H9 (cell line): ENCODE data around the gene BIRC6. TPM values are rescaled to one million over a fixed set of nuclear protein-coding genes. Genes with fewer than 3 reads are reported as not detected.
"Not testable (repeated sequence)": the region's sequence is repeated elsewhere in the genome, so short reads cannot be mapped to it uniquely, and the experiment has no call there.

Source experiments
- DNase-seq: peaks from one replicate; pipeline ENCODE4 v3.0.0-alpha.2; 2017
- H2AFZ ChIP-seq: one replicate; pipeline ENCODE4 v1.6.1; 2013; ENCODE audit warnings: mild to moderate bottlenecking, low read length, control low read depth, moderate library complexity
- H2AK5ac ChIP-seq: 2 replicates; pipeline ENCODE4 v1.6.1; 2013; ENCODE audit warnings: low read length, control low read depth, mixed read lengths; ENCODE audit not compliant: insufficient read length
- H2BK120ac ChIP-seq: one replicate; pipeline ENCODE4 v1.6.1; 2013; ENCODE audit warnings: low read depth, mild to moderate bottlenecking, low read length, control low read depth, inconsistent platforms; ENCODE audit not compliant: poor library complexity, severe bottlenecking
- H2BK12ac ChIP-seq: 2 replicates; pipeline ENCODE4 v1.6.1; 2013; ENCODE audit warnings: low read length, control low read depth, mixed read lengths, low read depth; ENCODE audit not compliant: insufficient read length
- H2BK15ac ChIP-seq: 2 replicates; pipeline ENCODE4 v1.6.1; 2013; ENCODE audit warnings: low read depth, low read length, control low read depth
- H2BK20ac ChIP-seq: one replicate; pipeline ENCODE4 v1.6.1; 2013; ENCODE audit warnings: low read depth, mild to moderate bottlenecking, low read length, control low read depth, inconsistent platforms; ENCODE audit not compliant: poor library complexity, severe bottlenecking
- H2BK5ac ChIP-seq: 2 replicates; pipeline ENCODE4 v1.6.1; 2013; ENCODE audit warnings: low read length, control low read depth, mixed read lengths; ENCODE audit not compliant: insufficient read length
- H3K14ac ChIP-seq: 2 replicates; pipeline ENCODE4 v1.6.1; 2013; ENCODE audit warnings: low read length, control low read depth; ENCODE audit not compliant: insufficient read depth
- H3K18ac ChIP-seq: 2 replicates; pipeline ENCODE4 v1.6.1; 2013; ENCODE audit warnings: low read depth, mild to moderate bottlenecking, mixed read lengths, low read length, control low read depth; ENCODE audit not compliant: insufficient read length
- H3K23ac ChIP-seq: 2 replicates; pipeline ENCODE4 v1.6.1; 2013; ENCODE audit warnings: low read length, control low read depth, mixed read lengths, low read depth; ENCODE audit not compliant: insufficient read length
- H3K23me2 ChIP-seq: 2 replicates; pipeline ENCODE4 v1.6.1; 2013; ENCODE audit warnings: low read depth, mild to moderate bottlenecking, mixed read lengths, low read length, control low read depth; ENCODE audit not compliant: insufficient read length, poor library complexity, severe bottlenecking
- H3K27ac ChIP-seq: 2 replicates; pipeline ENCODE4 v1.5.1; 2013; ENCODE audit warnings: low read length, control low read depth, mixed read lengths, low read depth; ENCODE audit not compliant: insufficient read length
- H3K27me3 ChIP-seq: 2 replicates; pipeline ENCODE4 v1.6.1; 2013; ENCODE audit warnings: low read length, control low read depth, inconsistent platforms; ENCODE audit not compliant: insufficient read depth
- H3K4ac ChIP-seq: 2 replicates; pipeline ENCODE4 v1.6.1; 2013; ENCODE audit warnings: low read depth, mild to moderate bottlenecking, control low read depth, inconsistent platforms, low read length, moderate library complexity
- H3K4me1 ChIP-seq: 2 replicates; pipeline ENCODE4 v1.6.1; 2013; ENCODE audit warnings: low read length, control low read depth, inconsistent platforms; ENCODE audit not compliant: insufficient read depth
- H3K4me2 ChIP-seq: 2 replicates; pipeline ENCODE4 v1.6.1; 2013; ENCODE audit warnings: low read length, control low read depth, mixed read lengths; ENCODE audit not compliant: insufficient read length, insufficient read depth
- H3K56ac ChIP-seq: 2 replicates; pipeline ENCODE4 v1.6.1; 2013; ENCODE audit warnings: low read depth, mild to moderate bottlenecking, mixed read lengths, low read length, control low read depth; ENCODE audit not compliant: insufficient read length
- H3K79me1 ChIP-seq: 2 replicates; pipeline ENCODE4 v1.6.1; 2013; ENCODE audit warnings: low read depth, mild to moderate bottlenecking, moderate library complexity, low read length, control low read depth, inconsistent platforms; ENCODE audit not compliant: insufficient read depth, poor library complexity, severe bottlenecking
- H3K79me2 ChIP-seq: 2 replicates; pipeline ENCODE4 v1.6.1; 2013; ENCODE audit warnings: low read length, control low read depth, inconsistent platforms; ENCODE audit not compliant: insufficient read depth
- H3K9ac ChIP-seq: 2 replicates; pipeline ENCODE4 v1.6.1; 2013; ENCODE audit warnings: low read length, control low read depth, mixed read lengths; ENCODE audit not compliant: insufficient read length; ENCODE audit errors: extremely low read depth
- H3K9me3 ChIP-seq: one replicate; pipeline ENCODE4 v1.6.1; 2013; ENCODE audit warnings: low read depth, low read length, inconsistent platforms; ENCODE audit not compliant: control insufficient read depth
- H3T11ph ChIP-seq: one replicate; pipeline ENCODE4 v1.6.1; 2013; ENCODE audit warnings: mild to moderate bottlenecking, low read length, control low read depth, inconsistent platforms
- H4K20me1 ChIP-seq: one replicate; pipeline ENCODE4 v1.6.1; 2013; ENCODE audit not compliant: control insufficient read depth, insufficient read length, insufficient read depth
- H4K5ac ChIP-seq: 2 replicates; pipeline ENCODE4 v1.6.1; 2013; ENCODE audit warnings: low read depth, mild to moderate bottlenecking, mixed read lengths, low read length, control low read depth; ENCODE audit not compliant: insufficient read length
- H4K8ac ChIP-seq: replicated peaks from 2 replicates; pipeline ENCODE4 v1.6.1; 2013; ENCODE audit warnings: low read length, control low read depth, mixed read lengths, low read depth; ENCODE audit not compliant: insufficient read length
- H4K91ac ChIP-seq: 2 replicates; pipeline ENCODE4 v1.6.1; 2013; ENCODE audit warnings: low read depth, mild to moderate bottlenecking, moderate library complexity, mixed read lengths, low read length, control low read depth; ENCODE audit not compliant: insufficient read length
- H3K27ac Mint-ChIP-seq, 3 experiments: 2 replicates in 2 of 3; 3 replicates in 1 of 3; pipeline ENCODE4 v1.8.0; 2020 to 2021; ENCODE audit warnings: mixed read lengths in 3 of 3, mild to moderate bottlenecking in 1 of 3, moderate library complexity in 1 of 3
- H3K27me3 Mint-ChIP-seq: 2 replicates; pipeline ENCODE4 v1.8.0; 2021; ENCODE audit warnings: low read depth, mild to moderate bottlenecking, moderate library complexity, mixed read lengths
- H3K36me3 Mint-ChIP-seq, 3 experiments: 2 replicates in 2 of 3; 3 replicates in 1 of 3; pipeline ENCODE4 v1.8.0; 2020 to 2021; ENCODE audit warnings: low read depth in 3 of 3, mixed read lengths in 3 of 3; ENCODE audit not compliant: insufficient read depth in 1 of 3
- H3K4me1 Mint-ChIP-seq, 2 experiments: 2 replicates each; pipeline ENCODE4 v1.8.0; 2020; ENCODE audit warnings: mixed read lengths in 2 of 2
- H3K4me3 Mint-ChIP-seq, 2 experiments: 2 replicates in 1 of 2; 3 replicates in 1 of 2; pipeline ENCODE4 v1.8.0; 2020 to 2021; ENCODE audit warnings: mild to moderate bottlenecking in 2 of 2, mixed read lengths in 2 of 2, moderate library complexity in 1 of 2
- H3K9me3 Mint-ChIP-seq, 2 experiments: 2 replicates in 1 of 2; 3 replicates in 1 of 2; pipeline ENCODE4 v1.8.0; 2020; ENCODE audit warnings: mild to moderate bottlenecking in 2 of 2, mixed read lengths in 2 of 2, moderate library complexity in 1 of 2
- WGBS: extraction: QIAGEN DNeasy Blood & Tissue Kit; methylation state at CpG from one replicate; pipeline ENCODE4 v1.1.7; 2013; ENCODE audit warnings: missing lambda C conversion rate, low lambda C conversion rate, mixed read lengths; ENCODE audit not compliant: insufficient read length; ENCODE audit errors: extremely low coverage; 5-methylcytosine and 5-hydroxymethylcytosine counted together
- total RNA-seq: library from RNA; stranded (reverse); gene quantifications from 2 replicates; pipeline ENCODE4 v1.2.1, GENCODE V29; 2021
- TF ChIP-seq, protein P1 (sequence below): fragments of 200-600 bp; sonication (generic); conservative IDR thresholded peaks from 3 replicates; pipeline ENCODE4 v1.8.0; 2021; ENCODE audit warnings: antibody characterized with exemption, mild to moderate bottlenecking

Gene BIRC6
- total RNA-seq, 1 experiment from 2014 or later: 78.8 TPM

DNA sequence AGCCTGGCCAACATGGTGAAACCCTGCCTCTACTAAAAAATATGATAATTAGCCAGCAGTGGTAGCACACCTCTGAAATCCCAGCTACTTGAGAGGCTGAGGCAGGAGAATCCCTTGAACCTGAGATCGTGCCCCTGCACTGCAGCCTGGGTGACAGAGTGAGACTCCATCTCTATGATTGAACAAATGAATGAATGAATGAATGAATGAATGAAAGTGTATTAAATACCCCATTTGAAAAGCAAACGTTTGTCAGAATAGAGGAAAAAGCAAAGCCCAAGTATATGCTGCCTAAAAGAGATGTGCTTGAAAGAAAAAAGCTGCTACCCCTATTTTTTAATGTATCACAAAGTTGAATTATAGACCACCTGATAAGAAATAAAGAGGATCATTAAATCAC is 181.9 kb downstream of the BIRC6 start:
- H3K4me3 Mint-ChIP-seq: no peak overlapping the region
- no peak overlapping the region for H4K8ac ChIP-seq
- H2BK5ac ChIP-seq: no peak overlapping the region
- H2BK20ac ChIP-seq: no peak overlapping the region
- H2BK15ac ChIP-seq: no peak overlapping the region
- WGBS: no CpG with 5 or more reads among the region's 2 CpGs
- H3K4me1 ChIP-seq: no peaks in the 10 kb centered on the region
- no peak overlapping the region for H3K14ac ChIP-seq
- no peak overlapping the region for H3K27ac ChIP-seq
- H3K27me3 ChIP-seq: no peaks in the 10 kb centered on the region
- no peaks in the 10 kb centered on the region for H3K79me2 ChIP-seq
- no peak overlapping the region for H3K23ac ChIP-seq
- no peak overlapping the region for H2AFZ ChIP-seq
- H3T11ph ChIP-seq: no peak overlapping the region
- H3K23me2 ChIP-seq: no peaks in the 10 kb centered on the region
- peaks cover 23 to 39% (median 24%) of the 10 kb centered on the region in 3 experiments for H3K36me3 Mint-ChIP-seq
- no peak for DNase-seq
- no peaks in the 10 kb centered on the region; a peak in 1 of 5 replicates for H3K9me3 Mint-ChIP-seq
- no peak overlapping the region for H3K27ac Mint-ChIP-seq
- H3K9ac ChIP-seq: no peak overlapping the region
- no peaks in the 10 kb centered on the region for H3K27me3 Mint-ChIP-seq
- TF ChIP-seq, protein P1, sequence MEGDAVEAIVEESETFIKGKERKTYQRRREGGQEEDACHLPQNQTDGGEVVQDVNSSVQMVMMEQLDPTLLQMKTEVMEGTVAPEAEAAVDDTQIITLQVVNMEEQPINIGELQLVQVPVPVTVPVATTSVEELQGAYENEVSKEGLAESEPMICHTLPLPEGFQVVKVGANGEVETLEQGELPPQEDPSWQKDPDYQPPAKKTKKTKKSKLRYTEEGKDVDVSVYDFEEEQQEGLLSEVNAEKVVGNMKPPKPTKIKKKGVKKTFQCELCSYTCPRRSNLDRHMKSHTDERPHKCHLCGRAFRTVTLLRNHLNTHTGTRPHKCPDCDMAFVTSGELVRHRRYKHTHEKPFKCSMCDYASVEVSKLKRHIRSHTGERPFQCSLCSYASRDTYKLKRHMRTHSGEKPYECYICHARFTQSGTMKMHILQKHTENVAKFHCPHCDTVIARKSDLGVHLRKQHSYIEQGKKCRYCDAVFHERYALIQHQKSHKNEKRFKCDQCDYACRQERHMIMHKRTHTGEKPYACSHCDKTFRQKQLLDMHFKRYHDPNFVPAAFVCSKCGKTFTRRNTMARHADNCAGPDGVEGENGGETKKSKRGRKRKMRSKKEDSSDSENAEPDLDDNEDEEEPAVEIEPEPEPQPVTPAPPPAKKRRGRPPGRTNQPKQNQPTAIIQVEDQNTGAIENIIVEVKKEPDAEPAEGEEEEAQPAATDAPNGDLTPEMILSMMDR: no peak
- H3K4me2 ChIP-seq: no peak overlapping the region
- H2BK12ac ChIP-seq: no peak overlapping the region
- H3K18ac ChIP-seq: no peak overlapping the region
- no peak overlapping the region for H2AK5ac ChIP-seq
- H2BK120ac ChIP-seq: no peak overlapping the region
- H3K4me1 Mint-ChIP-seq: no peaks in the 10 kb centered on the region
- no peak overlapping the region for H3K56ac ChIP-seq
- H3K79me1 ChIP-seq: no peaks in the 10 kb centered on the region
- no peak overlapping the region for H3K4ac ChIP-seq
- no peak overlapping the region for H4K91ac ChIP-seq
- H3K9me3 ChIP-seq: no peaks in the 10 kb centered on the region
- H4K5ac ChIP-seq: no peak overlapping the region
- no peaks in the 10 kb centered on the region for H4K20me1 ChIP-seq

- not testable (repeated sequence) for H3K27ac Mint-ChIP-seq, H3K9me3 Mint-ChIP-seq, H3K36me3 Mint-ChIP-seq, H3K56ac ChIP-seq, H3K18ac ChIP-seq, H3K4me2 ChIP-seq, H3K4me1 Mint-ChIP-seq, H3K4me1 ChIP-seq, DNase-seq, H3K27me3 ChIP-seq, H2AK5ac ChIP-seq, H4K5ac ChIP-seq, H3T11ph ChIP-seq, H2BK20ac ChIP-seq, H3K23ac ChIP-seq, H3K4me3 Mint-ChIP-seq, H3K27ac ChIP-seq, H2BK5ac ChIP-seq, H3K4ac ChIP-seq, H3K9ac ChIP-seq, H2BK120ac ChIP-seq, H2AFZ ChIP-seq, H3K27me3 Mint-ChIP-seq, H2BK12ac ChIP-seq, H4K91ac ChIP-seq, H3K9me3 ChIP-seq, H4K20me1 ChIP-seq, H3K79me1 ChIP-seq, H4K8ac ChIP-seq, H2BK15ac ChIP-seq, H3K14ac ChIP-seq, H3K23me2 ChIP-seq, H3K79me2 ChIP-seq
- WGBS: no CpG with 5 or more reads among the region's 3 CpGs
Measured at GRCh38 chr2:32552483-32552882, 195.7 kb downstream of the BIRC6 start.
